ENCODE results near the gene ITPR2.

DNA sequence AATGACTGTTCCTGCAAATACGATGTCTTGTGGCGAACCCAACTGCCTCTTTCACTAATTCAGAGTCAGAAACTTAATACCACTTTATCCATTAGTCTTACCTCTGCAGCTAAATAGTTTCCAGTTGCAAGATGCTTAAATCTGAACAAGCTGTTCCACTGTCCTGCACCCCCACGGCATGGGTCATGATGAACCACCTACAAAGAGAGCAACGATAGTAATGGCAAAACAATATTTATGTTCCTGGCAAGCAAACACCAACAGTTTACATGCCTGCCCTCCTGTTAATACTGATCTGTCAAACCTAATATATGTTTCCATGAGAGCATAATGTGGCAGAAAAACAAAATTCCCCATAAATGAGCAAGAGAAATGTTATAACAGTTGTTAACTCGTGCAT is 121.9 kb downstream of the ITPR2 start:
- TF ChIP-seq, protein P1, sequence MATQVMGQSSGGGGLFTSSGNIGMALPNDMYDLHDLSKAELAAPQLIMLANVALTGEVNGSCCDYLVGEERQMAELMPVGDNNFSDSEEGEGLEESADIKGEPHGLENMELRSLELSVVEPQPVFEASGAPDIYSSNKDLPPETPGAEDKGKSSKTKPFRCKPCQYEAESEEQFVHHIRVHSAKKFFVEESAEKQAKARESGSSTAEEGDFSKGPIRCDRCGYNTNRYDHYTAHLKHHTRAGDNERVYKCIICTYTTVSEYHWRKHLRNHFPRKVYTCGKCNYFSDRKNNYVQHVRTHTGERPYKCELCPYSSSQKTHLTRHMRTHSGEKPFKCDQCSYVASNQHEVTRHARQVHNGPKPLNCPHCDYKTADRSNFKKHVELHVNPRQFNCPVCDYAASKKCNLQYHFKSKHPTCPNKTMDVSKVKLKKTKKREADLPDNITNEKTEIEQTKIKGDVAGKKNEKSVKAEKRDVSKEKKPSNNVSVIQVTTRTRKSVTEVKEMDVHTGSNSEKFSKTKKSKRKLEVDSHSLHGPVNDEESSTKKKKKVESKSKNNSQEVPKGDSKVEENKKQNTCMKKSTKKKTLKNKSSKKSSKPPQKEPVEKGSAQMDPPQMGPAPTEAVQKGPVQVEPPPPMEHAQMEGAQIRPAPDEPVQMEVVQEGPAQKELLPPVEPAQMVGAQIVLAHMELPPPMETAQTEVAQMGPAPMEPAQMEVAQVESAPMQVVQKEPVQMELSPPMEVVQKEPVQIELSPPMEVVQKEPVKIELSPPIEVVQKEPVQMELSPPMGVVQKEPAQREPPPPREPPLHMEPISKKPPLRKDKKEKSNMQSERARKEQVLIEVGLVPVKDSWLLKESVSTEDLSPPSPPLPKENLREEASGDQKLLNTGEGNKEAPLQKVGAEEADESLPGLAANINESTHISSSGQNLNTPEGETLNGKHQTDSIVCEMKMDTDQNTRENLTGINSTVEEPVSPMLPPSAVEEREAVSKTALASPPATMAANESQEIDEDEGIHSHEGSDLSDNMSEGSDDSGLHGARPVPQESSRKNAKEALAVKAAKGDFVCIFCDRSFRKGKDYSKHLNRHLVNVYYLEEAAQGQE (IDR thresholded peaks at IDR 0.05; ENCODE audit: insufficient replicate concordance, low read depth), result no peak
- TF ChIP-seq, protein P2, sequence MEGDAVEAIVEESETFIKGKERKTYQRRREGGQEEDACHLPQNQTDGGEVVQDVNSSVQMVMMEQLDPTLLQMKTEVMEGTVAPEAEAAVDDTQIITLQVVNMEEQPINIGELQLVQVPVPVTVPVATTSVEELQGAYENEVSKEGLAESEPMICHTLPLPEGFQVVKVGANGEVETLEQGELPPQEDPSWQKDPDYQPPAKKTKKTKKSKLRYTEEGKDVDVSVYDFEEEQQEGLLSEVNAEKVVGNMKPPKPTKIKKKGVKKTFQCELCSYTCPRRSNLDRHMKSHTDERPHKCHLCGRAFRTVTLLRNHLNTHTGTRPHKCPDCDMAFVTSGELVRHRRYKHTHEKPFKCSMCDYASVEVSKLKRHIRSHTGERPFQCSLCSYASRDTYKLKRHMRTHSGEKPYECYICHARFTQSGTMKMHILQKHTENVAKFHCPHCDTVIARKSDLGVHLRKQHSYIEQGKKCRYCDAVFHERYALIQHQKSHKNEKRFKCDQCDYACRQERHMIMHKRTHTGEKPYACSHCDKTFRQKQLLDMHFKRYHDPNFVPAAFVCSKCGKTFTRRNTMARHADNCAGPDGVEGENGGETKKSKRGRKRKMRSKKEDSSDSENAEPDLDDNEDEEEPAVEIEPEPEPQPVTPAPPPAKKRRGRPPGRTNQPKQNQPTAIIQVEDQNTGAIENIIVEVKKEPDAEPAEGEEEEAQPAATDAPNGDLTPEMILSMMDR (IDR thresholded peaks at IDR 0.05; ENCODE audit: insufficient read depth, low read length), result no peak
- no peak for TF ChIP-seq GABPA (IDR thresholded peaks at IDR 0.05; ENCODE audit: low read depth)
- TF ChIP-seq POLR2AphosphoS5 (IDR thresholded peaks at IDR 0.05; ENCODE audit: low read depth), result no peak
- no peak for TF ChIP-seq SPI1 (IDR thresholded peaks at IDR 0.05; ENCODE audit: borderline replicate concordance, low read depth)

Measured in HL-60 (cell line).